CD4-positive, alpha-beta T cell (primary cell): ENCODE results near the gene LUC7L2. TPM values are rescaled to one million over a fixed set of nuclear protein-coding genes. Genes with fewer than 3 reads are reported as not detected.
A peak's percentile ranks its signal among the peaks of the same experiment; 100 is the strongest.
"Not testable (repeated sequence)": the region's sequence is repeated elsewhere in the genome, so short reads cannot be mapped to it uniquely, and the experiment has no call there.

Experiments used
- ATAC-seq: fragments of 200-7000 bp; cut with Tn5 transposase; one replicate; pipeline ENCODE4 v1.10.0; 2022; ENCODE audit warnings: mild to moderate bottlenecking; ENCODE audit not compliant: poor library complexity
- CTCF ChIA-PET: fragments of 350-600 bp; sonication (Branson Sonifier 250); formaldehyde crosslinking; loops from one replicate; lab custom pipeline; 2021; ENCODE audit warnings: antibody characterized with exemption, inconsistent platforms; lab: Charles Lee
- POLR2A ChIA-PET: fragments of 350-600 bp; sonication (Branson Sonifier 250); formaldehyde crosslinking; loops from one replicate; lab custom pipeline; 2021; ENCODE audit warnings: antibody characterized with exemption, inconsistent platforms; lab: Charles Lee
- DNase-seq, 14 experiments: peaks; one replicate each; pipeline ENCODE4 v3.0.0-alpha.2; 2013 to 2020; ENCODE audit warnings: mixed read lengths in 2 of 14
- H3K27ac ChIP-seq, 2 donors: one replicate each; pipeline versions ENCODE4 v1.5.1 to v1.7.0; 2013; ENCODE audit warnings: low read length in 2 of 2, low read depth in 1 of 2, mild to moderate bottlenecking in 1 of 2
- H3K27me3 ChIP-seq, 2 experiments: 1 replicate in 1 of 2; 2 replicates in 1 of 2; pipeline versions ENCODE4 v1.6.1 to v1.7.0; 2013; ENCODE audit warnings: low read length in 2 of 2, control low read depth in 1 of 2, mild to moderate bottlenecking in 1 of 2, moderate library complexity in 1 of 2; ENCODE audit not compliant: insufficient read depth in 2 of 2, control insufficient read depth in 1 of 2
- H3K36me3 ChIP-seq: one replicate; pipeline ENCODE4 v1.6.1; 2013; ENCODE audit warnings: low read length, control low read depth; ENCODE audit not compliant: insufficient read depth
- H3K4me1 ChIP-seq: one replicate; pipeline ENCODE4 v1.6.1; 2013; ENCODE audit warnings: low read length, control low read depth; ENCODE audit not compliant: insufficient read depth
- H3K4me3 ChIP-seq: one replicate; pipeline ENCODE4 v1.5.1; 2013; ENCODE audit warnings: mild to moderate bottlenecking, low read length, moderate library complexity
- H3K9me3 ChIP-seq, 2 experiments: 1 replicate in 1 of 2; 2 replicates in 1 of 2; pipeline versions ENCODE4 v1.6.1 to v1.7.0; 2013; ENCODE audit warnings: low read length in 2 of 2, mild to moderate bottlenecking in 2 of 2, control low read depth in 1 of 2, moderate library complexity in 1 of 2; ENCODE audit not compliant: control insufficient read depth in 1 of 2, insufficient read depth in 1 of 2
- H3K27ac Mint-ChIP-seq: one replicate; pipeline ENCODE4 v1.8.0; 2020; ENCODE audit warnings: mixed read lengths
- H3K27me3 Mint-ChIP-seq: one replicate; pipeline ENCODE4 v1.8.0; 2021; ENCODE audit warnings: mixed read lengths
- H3K36me3 Mint-ChIP-seq: one replicate; pipeline ENCODE4 v1.8.0; 2021; ENCODE audit warnings: low read depth, mixed read lengths
- H3K4me1 Mint-ChIP-seq: one replicate; pipeline ENCODE4 v1.8.0; 2021; ENCODE audit warnings: low read depth, mixed read lengths
- H3K4me3 Mint-ChIP-seq: one replicate; pipeline ENCODE4 v1.8.0; 2020; ENCODE audit warnings: mild to moderate bottlenecking, mixed read lengths
- H3K9me3 Mint-ChIP-seq: one replicate; pipeline ENCODE4 v1.8.0; 2020; ENCODE audit warnings: mixed read lengths
- intact Hi-C, 2 experiments: fragments of 100-400 bp; cut with DNase I in 1 of 2; cut with micrococcal nuclease in 1 of 2; formaldehyde crosslinking; loops; one replicate each; pipeline versions ENCODE4 v1.15.1 to v1.9.0; 2023 to 2025; cut with DNase I, micrococcal nuclease
- total RNA-seq, 174 experiments: library from RNA in 2 of 174; stranded (reverse) in 2 of 174; gene quantifications; one replicate each; pipeline ENCODE4 v1.2.3 and lab custom pipeline; 2021 to 2026
- TF ChIP-seq, protein P1 (sequence below): fragments of 200-600 bp; IDR thresholded peaks from one replicate; pipeline ENCODE4 v1.8.0; 2022; ENCODE audit warnings: antibody characterized with exemption, mild to moderate bottlenecking

The LUC7L2 gene
- total RNA-seq, 2 experiments from 2014 or later: 177 to 194 TPM

DNA sequence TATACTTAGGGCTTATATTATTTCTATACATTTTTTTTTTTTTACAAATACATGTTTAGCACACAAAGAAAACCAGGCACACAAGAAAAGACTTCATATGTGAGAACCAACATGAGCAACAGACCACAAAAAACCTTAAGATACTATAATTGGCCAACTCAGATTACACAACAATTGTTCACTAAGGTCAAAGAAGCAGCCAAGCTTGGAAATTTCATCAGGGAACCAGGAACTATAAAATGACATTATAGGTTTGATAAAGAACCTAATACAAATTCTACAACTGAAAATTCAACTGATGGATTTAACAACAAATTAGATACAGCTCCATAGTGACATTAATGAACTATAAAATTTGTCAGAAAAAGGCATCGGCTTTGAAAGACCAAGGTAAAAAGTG, 4.4 kb upstream of the LUC7L2 start:
- intact Hi-C loops: loop anchor here in 1 of 2 experiments (5.0 kb wide), 1 partner anchor 37 kb away; no protein-coding TSS in a partner anchor
- no peak for ATAC-seq
- no peaks in the 10 kb centered on the region for H3K27me3 ChIP-seq
- H3K9me3 ChIP-seq: no peaks in the 10 kb centered on the region
- H3K27me3 Mint-ChIP-seq: no peaks in the 10 kb centered on the region
- ChIA-PET POLR2A (interaction anchor here (0.6 to 7.0 kb wide), 2 partner anchors 13 to 30 kb away, joined by 3 to 166 read pairs; partner anchors contain the start of gene FMC1), CTCF (no interaction called here)
- H3K4me3 ChIP-seq: no peak overlapping the region
- peaks cover 11% of the 10 kb centered on the region for H3K4me1 ChIP-seq
- H3K9me3 Mint-ChIP-seq: no peaks in the 10 kb centered on the region
- H3K36me3 Mint-ChIP-seq: peaks cover 30% of the 10 kb centered on the region
- no peak overlapping the region for H3K27ac ChIP-seq
- peak overlapping the region; percentile 60 for H3K4me3 Mint-ChIP-seq
- DNase-seq: no peak
- H3K4me1 Mint-ChIP-seq: peaks cover 18% of the 10 kb centered on the region
- H3K36me3 ChIP-seq: peaks cover 6% of the 10 kb centered on the region
- H3K27ac Mint-ChIP-seq: no peak overlapping the region
- TF ChIP-seq, protein P1, sequence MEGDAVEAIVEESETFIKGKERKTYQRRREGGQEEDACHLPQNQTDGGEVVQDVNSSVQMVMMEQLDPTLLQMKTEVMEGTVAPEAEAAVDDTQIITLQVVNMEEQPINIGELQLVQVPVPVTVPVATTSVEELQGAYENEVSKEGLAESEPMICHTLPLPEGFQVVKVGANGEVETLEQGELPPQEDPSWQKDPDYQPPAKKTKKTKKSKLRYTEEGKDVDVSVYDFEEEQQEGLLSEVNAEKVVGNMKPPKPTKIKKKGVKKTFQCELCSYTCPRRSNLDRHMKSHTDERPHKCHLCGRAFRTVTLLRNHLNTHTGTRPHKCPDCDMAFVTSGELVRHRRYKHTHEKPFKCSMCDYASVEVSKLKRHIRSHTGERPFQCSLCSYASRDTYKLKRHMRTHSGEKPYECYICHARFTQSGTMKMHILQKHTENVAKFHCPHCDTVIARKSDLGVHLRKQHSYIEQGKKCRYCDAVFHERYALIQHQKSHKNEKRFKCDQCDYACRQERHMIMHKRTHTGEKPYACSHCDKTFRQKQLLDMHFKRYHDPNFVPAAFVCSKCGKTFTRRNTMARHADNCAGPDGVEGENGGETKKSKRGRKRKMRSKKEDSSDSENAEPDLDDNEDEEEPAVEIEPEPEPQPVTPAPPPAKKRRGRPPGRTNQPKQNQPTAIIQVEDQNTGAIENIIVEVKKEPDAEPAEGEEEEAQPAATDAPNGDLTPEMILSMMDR: no peak

DNA sequence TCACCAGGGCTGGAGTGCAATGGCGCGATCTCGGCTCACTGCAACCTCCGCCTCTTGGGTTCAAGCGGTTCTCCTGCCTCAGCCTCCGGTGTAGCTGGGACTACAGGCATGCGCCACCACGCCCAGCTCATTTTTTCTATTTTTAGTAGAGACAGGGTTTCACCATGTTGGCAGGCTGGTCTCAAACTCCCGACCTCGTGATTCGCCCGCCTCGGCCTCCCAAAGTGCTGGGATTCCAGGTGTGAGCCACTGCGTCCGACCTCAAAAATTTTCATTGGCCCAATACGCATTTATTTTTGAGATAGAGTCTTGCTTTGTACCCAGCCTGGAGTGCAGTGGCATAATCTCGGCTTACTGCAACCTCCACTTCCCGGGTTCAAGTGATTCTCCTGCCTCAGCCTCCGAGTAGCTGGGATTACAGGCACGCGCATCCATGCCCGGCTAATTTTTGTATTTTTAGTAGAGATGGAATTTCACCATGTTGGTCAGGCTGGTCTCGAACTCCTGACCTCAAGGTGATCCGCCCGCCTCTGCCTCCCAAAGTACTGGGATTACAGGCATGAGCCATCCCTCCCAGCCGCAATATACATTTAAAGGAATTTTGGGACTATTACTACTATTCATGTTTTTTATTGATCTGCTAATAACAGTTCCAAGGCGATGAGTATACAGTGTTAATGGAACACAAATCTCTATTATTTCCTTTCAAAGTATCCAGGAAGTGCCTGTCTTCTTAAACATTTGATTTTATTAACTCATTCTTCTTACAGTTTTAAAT, 1.8 kb upstream of the LUC7L2 start:
- intact Hi-C loops: loop anchor here in 1 of 2 experiments (5.0 kb wide), 1 partner anchor 34 kb away; no protein-coding TSS in a partner anchor
- ATAC-seq, H3K36me3 ChIP-seq, CTCF ChIA-PET, H3K27me3 Mint-ChIP-seq, H3K9me3 Mint-ChIP-seq, DNase-seq, H3K27me3 ChIP-seq, H3K9me3 ChIP-seq: not testable (repeated sequence)
- POLR2A ChIA-PET: interaction anchor here (7.0 kb wide), 1 partner anchor 16 kb away, joined by 166 read pairs; the partner anchor contains the start of gene FMC1
- Mint-ChIP-seq H3K36me3 (peaks cover 30% of the 10 kb centered on the region), H3K4me3 (peak overlapping the region; percentile 99), H3K4me1 (peaks cover 38% of the 10 kb centered on the region), H3K27ac (peak overlapping the region; percentile 98)
- Histone ChIP-seq H3K4me3 (peak overlapping the region; percentile 91), H3K4me1 (peaks cover 18% of the 10 kb centered on the region), H3K27ac (peak overlapping the region; percentile 98 to 99)

DNA sequence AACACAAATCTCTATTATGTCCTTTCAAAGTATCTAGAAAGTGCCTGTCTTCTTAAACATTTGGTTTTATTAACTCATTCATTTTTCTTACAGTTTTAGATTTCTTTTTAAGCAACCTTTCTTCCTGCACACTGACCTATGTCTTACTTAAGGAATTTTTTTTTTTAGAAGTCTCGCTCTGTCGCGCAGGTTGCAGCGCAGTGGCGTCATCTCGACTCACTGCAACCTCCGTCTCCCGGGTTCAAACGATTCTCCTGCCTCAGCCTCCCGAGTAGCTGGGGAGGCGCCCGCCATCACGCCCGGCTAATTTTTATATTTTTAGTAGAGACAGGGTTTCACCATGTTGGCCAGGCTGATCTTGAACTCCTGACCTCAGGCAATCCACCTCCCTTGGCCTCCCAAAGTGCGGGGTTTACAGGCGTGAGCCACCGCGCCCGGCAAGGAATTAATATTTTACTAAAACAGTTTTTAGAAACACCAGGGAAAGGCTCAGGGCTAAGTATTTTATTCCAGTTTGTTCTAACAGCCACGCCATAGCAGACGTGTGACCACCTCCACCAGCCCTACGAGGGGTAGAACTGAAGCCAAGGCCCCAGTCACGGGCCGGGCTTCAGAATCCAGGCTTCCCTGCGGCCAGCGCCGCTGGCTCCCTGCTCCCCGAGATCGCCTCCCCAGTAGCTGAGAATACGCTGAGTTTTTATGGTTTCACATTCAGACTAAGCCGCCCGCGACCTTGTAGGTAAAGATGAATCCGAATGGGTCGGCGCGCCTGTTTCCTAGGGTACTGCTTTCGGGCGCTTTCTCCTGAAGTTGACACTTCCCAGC, 941 bp upstream of the LUC7L2 start:
- Histone ChIP-seq H3K4me3 (peak overlapping the region; percentile 91), H3K36me3 (peaks cover 7% of the 10 kb centered on the region), H3K27ac (peak overlapping the region; percentile 98 to 99), H3K27me3 (no peaks in the 10 kb centered on the region), H3K9me3 (no peaks in the 10 kb centered on the region), H3K4me1 (peaks cover 22% of the 10 kb centered on the region)
- intact Hi-C loops: loop anchor here (1.0 to 5.0 kb wide), 2 partner anchors 17 to 34 kb away; partner anchors contain the start of gene FMC1 (in 1 of the 2)
- no peaks in the 10 kb centered on the region for H3K27me3 Mint-ChIP-seq
- DNase-seq (peak in 13 of 14 experiments; percentile 7 to 72 (median 29)), ATAC-seq (peak; percentile 8)
- peak overlapping the region; percentile 98 for H3K27ac Mint-ChIP-seq
- no peaks in the 10 kb centered on the region for H3K9me3 Mint-ChIP-seq
- peak overlapping the region; percentile 99 for H3K4me3 Mint-ChIP-seq
- POLR2A ChIA-PET: interaction anchor here (0.7 to 7.0 kb wide), 17 partner anchors 11 to 1656 kb away, joined by 3 to 166 read pairs (median 8); partner anchors contain the start of genes FMC1, KDM7A, MRPS33 and UBN2
- peaks cover 46% of the 10 kb centered on the region for H3K4me1 Mint-ChIP-seq
- TF ChIP-seq, protein P1: no peak
- H3K36me3 Mint-ChIP-seq: peaks cover 33% of the 10 kb centered on the region
- CTCF ChIA-PET: interaction anchor here (0.6 to 1.4 kb wide), 2 partner anchors 12 to 15 kb away, joined by 3 to 4 read pairs; no protein-coding TSS in a partner anchor
